HCT116 (cell line): ENCODE measurements around the gene LRRC3. TPM values are rescaled to one million over a fixed set of nuclear protein-coding genes. Genes with fewer than 3 reads are reported as not detected.

Experiments
- ATAC-seq: fragments of 200-7000 bp; cut with Tn5 transposase; 2 replicates; pipeline ENCODE4 v1.9.1; 2020; ENCODE audit warnings: mild to moderate bottlenecking, moderate library complexity
- BruUV-seq: library from RNA; stranded (reverse); fragments of 400-500 nt; replicated peaks from 2 replicates; lab custom pipeline; 2021; lab: Mats Ljungman, UMichigan
- CTCF ChIA-PET: fragments of 300-600 bp; sonication (Branson Sonifier 250); formaldehyde crosslinking; loops from one replicate; lab custom pipeline; 2021; ENCODE audit warnings: antibody characterized with exemption; lab: Charles Lee
- POLR2A ChIA-PET: fragments of 300-600, 350-600 bp; sonication (Branson Sonifier 250); formaldehyde crosslinking; loops from one replicate; lab custom pipeline; 2021; ENCODE audit warnings: antibody characterized with exemption; lab: Charles Lee
- RAD21 ChIA-PET, 2 experiments: fragments of 300-600 bp; sonication (Branson Sonifier 250); formaldehyde crosslinking; loops; one replicate each; lab custom pipeline; 2023; ENCODE audit warnings: low total read pairs in 2 of 2; ENCODE audit not compliant: uncharacterized antibody in 2 of 2, unreplicated experiment in 2 of 2, low non-redundant PET in 1 of 2; lab: Charles Lee
- DNase-seq: peaks from one replicate; pipeline ENCODE4 v3.0.0-alpha.2; 2010; ENCODE audit warnings: low read depth, low spot score
- H2AFZ ChIP-seq: fragments of 200-600 bp; shearing (Covaris generic), sonication (generic); 2 replicates; pipeline ENCODE4 v1.6.1; 2017; ENCODE audit warnings: low read depth, mixed run types, mixed read lengths, antibody characterized with exemption, low read length; ENCODE audit not compliant: poor library complexity, severe bottlenecking
- H3K27ac ChIP-seq: 2 replicates; pipeline ENCODE4 v1.5.1; 2012; ENCODE audit warnings: low read depth, low read length
- H3K27me3 ChIP-seq: fragments of 200-600 bp; sonication (generic); 2 replicates; pipeline ENCODE4 v1.6.1; 2016; ENCODE audit warnings: mixed run types, low read length, mixed read lengths; ENCODE audit not compliant: insufficient read depth
- H3K36me3 ChIP-seq, 2 experiments: fragments of 200-500 bp in 1 of 2; fragments of 200-600 bp in 1 of 2; sonication (Bioruptor generic) in 1 of 2; sonication (generic) in 1 of 2; 2 replicates each; pipeline versions ENCODE4 v1.5.1 to v1.6.1; 2014 to 2016; ENCODE audit warnings: low read length in 2 of 2, inconsistent platforms in 1 of 2, mixed read lengths in 1 of 2, mixed run types in 1 of 2; ENCODE audit not compliant: insufficient read depth in 2 of 2, control insufficient read depth in 1 of 2
- H3K4me1 ChIP-seq, 2 experiments: fragments of 200-600 bp in 1 of 2; sonication (generic) in 1 of 2; 2 replicates each; pipeline versions ENCODE4 v1.5.1 to v1.6.1; 2012 to 2017; ENCODE audit warnings: low read length in 2 of 2, inconsistent platforms in 1 of 2, mild to moderate bottlenecking in 1 of 2, mixed read lengths in 1 of 2, mixed run types in 1 of 2, moderate library complexity in 1 of 2; ENCODE audit not compliant: insufficient read depth in 2 of 2, control insufficient read depth in 1 of 2
- H3K4me2 ChIP-seq: fragments of 200-600 bp; sonication (generic); 2 replicates; pipeline ENCODE4 v1.6.1; 2017; ENCODE audit warnings: mixed run types, low read length, mixed read lengths
- H3K4me3 ChIP-seq, 2 experiments: fragments of 200-600 bp in 1 of 2; sonication (generic) in 1 of 2; replicated peaks in 1 of 2; 2 replicates each; pipeline ENCODE4 v1.5.1; 2011 to 2016; ENCODE audit warnings: low read length in 2 of 2, control low read depth in 1 of 2, low read depth in 1 of 2, mild to moderate bottlenecking in 1 of 2, mixed read lengths in 1 of 2, mixed run types in 1 of 2
- H3K79me2 ChIP-seq: fragments of 200-600 bp; sonication (generic); 2 replicates; pipeline ENCODE4 v1.6.1; 2017; ENCODE audit warnings: mild to moderate bottlenecking, mixed run types, low read length, moderate library complexity, mixed read lengths; ENCODE audit not compliant: insufficient read depth
- H3K9ac ChIP-seq: fragments of 200-600 bp; sonication (generic); 2 replicates; pipeline ENCODE4 v1.6.1; 2016; ENCODE audit warnings: low read length, mixed read lengths
- H3K9me2 ChIP-seq: fragments of 200-600 bp; sonication (generic), shearing (Covaris generic); 2 replicates; pipeline ENCODE4 v1.6.1; 2017; ENCODE audit warnings: mixed run types, mild to moderate bottlenecking, moderate library complexity; ENCODE audit not compliant: insufficient read depth
- H3K9me3 ChIP-seq, 2 experiments: fragments of 200-500 bp in 1 of 2; fragments of 200-600 bp in 1 of 2; sonication (Bioruptor generic) in 1 of 2; sonication (generic) in 1 of 2; 2 replicates each; pipeline ENCODE4 v1.6.1; 2014 to 2017; ENCODE audit warnings: low read length in 2 of 2, mixed read lengths in 2 of 2, inconsistent platforms in 1 of 2, low read depth in 1 of 2, mild to moderate bottlenecking in 1 of 2, mixed run types in 1 of 2, moderate library complexity in 1 of 2; ENCODE audit not compliant: control insufficient read depth in 1 of 2, insufficient read depth in 1 of 2
- H4K20me1 ChIP-seq: fragments of 200-600 bp; sonication (generic), shearing (Covaris generic); 2 replicates; pipeline ENCODE4 v1.6.1; 2017; ENCODE audit warnings: mixed run types, mild to moderate bottlenecking, moderate library complexity; ENCODE audit not compliant: insufficient read depth
- CTCF ChIP-seq, 3 experiments: fragments of 200-600 bp in 1 of 3; sonication (generic) in 1 of 3; IDR thresholded peaks in 2 of 3; conservative IDR thresholded peaks in 1 of 3; 2 replicates each; pipeline ENCODE4 v1.5.1; 2012 to 2017; ENCODE audit warnings: low read depth in 2 of 3, low read length in 2 of 3, antibody characterized with exemption in 1 of 3, borderline replicate concordance in 1 of 3, control low read depth in 1 of 3, mild to moderate bottlenecking in 1 of 3, mixed read lengths in 1 of 3, mixed run types in 1 of 3, moderate library complexity in 1 of 3; ENCODE audit not compliant: insufficient read depth in 1 of 3
- EZH2 ChIP-seq: fragments of 200-600 bp; sonication (generic); IDR thresholded peaks from 2 replicates; pipeline ENCODE4 v1.6.1; 2017; ENCODE audit warnings: antibody characterized with exemption, mixed run types
- FOSL1 ChIP-seq: IDR thresholded peaks from 2 replicates; pipeline ENCODE4 v1.6.1; 2012; ENCODE audit warnings: low read depth
- POLR2A ChIP-seq: IDR thresholded peaks from 2 replicates; pipeline ENCODE4 v1.7.0; 2011; ENCODE audit warnings: borderline replicate concordance; ENCODE audit not compliant: insufficient read depth, insufficient read length; ENCODE audit errors: extremely low read depth
- RAD21 ChIP-seq: IDR thresholded peaks from 2 replicates; pipeline ENCODE4 v1.6.1; 2012; ENCODE audit warnings: low read depth, mild to moderate bottlenecking
- SRF ChIP-seq: IDR thresholded peaks from 2 replicates; pipeline ENCODE4 v1.6.1; 2012; ENCODE audit warnings: low read depth
- TCF7L2 ChIP-seq: IDR thresholded peaks from 2 replicates; pipeline ENCODE4 v1.7.0; 2011; ENCODE audit warnings: borderline replicate concordance, inconsistent platforms; ENCODE audit not compliant: insufficient read depth, insufficient read length; ENCODE audit errors: extremely low read depth
- YY1 ChIP-seq: IDR thresholded peaks from 2 replicates; pipeline ENCODE4 v1.6.1; 2011; ENCODE audit warnings: low read length, low read depth, moderate library complexity, mild to moderate bottlenecking; ENCODE audit not compliant: insufficient replicate concordance; ENCODE audit errors: extremely low read depth
- intact Hi-C: fragments of 100-400 bp; cut with micrococcal nuclease; formaldehyde crosslinking; loops from 2 replicates; pipeline ENCODE4 v1.10.0; 2022
- total RNA-seq: library from RNA; stranded (reverse); gene quantifications from one replicate; pipeline ENCODE4 v1.2.1, GENCODE V29; 2021; ENCODE audit not compliant: unreplicated experiment
- TF ChIP-seq, protein P1 (sequence below): IDR thresholded peaks from 2 replicates; pipeline ENCODE4 v1.6.1; 2012; ENCODE audit warnings: low read depth

LRRC3 gene
- total RNA-seq, 1 experiment from 2014 or later = 7.5 TPM

- ATAC-seq (no peak), DNase-seq (no peak)
- intact Hi-C loops = no loop called here
- Histone ChIP-seq H3K9ac (no peak overlapping the region), H3K27ac (no peak overlapping the region), H4K20me1 (no peaks in the 10 kb centered on the region), H3K79me2 (no peaks in the 10 kb centered on the region), H3K36me3 (no peaks in the 10 kb centered on the region), H3K4me1 (no peaks in the 10 kb centered on the region), H2AFZ (no peak overlapping the region), H3K9me3 (no peaks in the 10 kb centered on the region), H3K4me2 (no peak overlapping the region), H3K27me3 (no peaks in the 10 kb centered on the region), H3K9me2 (no peaks in the 10 kb centered on the region), H3K4me3 (no peak overlapping the region)
- CTCF ChIA-PET = no interaction called here
- POLR2A ChIA-PET = no interaction called here
- BruUV-seq = no TSS peak
- RAD21 ChIA-PET = no interaction called here
- TF ChIP-seq EZH2 (no peak), TCF7L2 (no peak), RAD21 (no peak), CTCF (IDR thresholded peaks at IDR 0.05 in 2 of 3, conservative IDR thresholded peaks at IDR 0.05 in 1 of 3; ENCODE audit: borderline replicate concordance in 1 of 3, insufficient read depth in 1 of 3, low read depth in 2 of 3, low read length in 2 of 3) (no peak), YY1 (no peak), POLR2A (no peak), FOSL1 (no peak), SRF (no peak)
- TF ChIP-seq, protein P1, sequence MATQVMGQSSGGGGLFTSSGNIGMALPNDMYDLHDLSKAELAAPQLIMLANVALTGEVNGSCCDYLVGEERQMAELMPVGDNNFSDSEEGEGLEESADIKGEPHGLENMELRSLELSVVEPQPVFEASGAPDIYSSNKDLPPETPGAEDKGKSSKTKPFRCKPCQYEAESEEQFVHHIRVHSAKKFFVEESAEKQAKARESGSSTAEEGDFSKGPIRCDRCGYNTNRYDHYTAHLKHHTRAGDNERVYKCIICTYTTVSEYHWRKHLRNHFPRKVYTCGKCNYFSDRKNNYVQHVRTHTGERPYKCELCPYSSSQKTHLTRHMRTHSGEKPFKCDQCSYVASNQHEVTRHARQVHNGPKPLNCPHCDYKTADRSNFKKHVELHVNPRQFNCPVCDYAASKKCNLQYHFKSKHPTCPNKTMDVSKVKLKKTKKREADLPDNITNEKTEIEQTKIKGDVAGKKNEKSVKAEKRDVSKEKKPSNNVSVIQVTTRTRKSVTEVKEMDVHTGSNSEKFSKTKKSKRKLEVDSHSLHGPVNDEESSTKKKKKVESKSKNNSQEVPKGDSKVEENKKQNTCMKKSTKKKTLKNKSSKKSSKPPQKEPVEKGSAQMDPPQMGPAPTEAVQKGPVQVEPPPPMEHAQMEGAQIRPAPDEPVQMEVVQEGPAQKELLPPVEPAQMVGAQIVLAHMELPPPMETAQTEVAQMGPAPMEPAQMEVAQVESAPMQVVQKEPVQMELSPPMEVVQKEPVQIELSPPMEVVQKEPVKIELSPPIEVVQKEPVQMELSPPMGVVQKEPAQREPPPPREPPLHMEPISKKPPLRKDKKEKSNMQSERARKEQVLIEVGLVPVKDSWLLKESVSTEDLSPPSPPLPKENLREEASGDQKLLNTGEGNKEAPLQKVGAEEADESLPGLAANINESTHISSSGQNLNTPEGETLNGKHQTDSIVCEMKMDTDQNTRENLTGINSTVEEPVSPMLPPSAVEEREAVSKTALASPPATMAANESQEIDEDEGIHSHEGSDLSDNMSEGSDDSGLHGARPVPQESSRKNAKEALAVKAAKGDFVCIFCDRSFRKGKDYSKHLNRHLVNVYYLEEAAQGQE = no peak
Observed at GRCh38 chr21:44466351-44466954, 11.1 kb downstream of the LRRC3 start.
